Measurements from ENCODE around the gene ACY1.

ACY1 gene

DNA sequence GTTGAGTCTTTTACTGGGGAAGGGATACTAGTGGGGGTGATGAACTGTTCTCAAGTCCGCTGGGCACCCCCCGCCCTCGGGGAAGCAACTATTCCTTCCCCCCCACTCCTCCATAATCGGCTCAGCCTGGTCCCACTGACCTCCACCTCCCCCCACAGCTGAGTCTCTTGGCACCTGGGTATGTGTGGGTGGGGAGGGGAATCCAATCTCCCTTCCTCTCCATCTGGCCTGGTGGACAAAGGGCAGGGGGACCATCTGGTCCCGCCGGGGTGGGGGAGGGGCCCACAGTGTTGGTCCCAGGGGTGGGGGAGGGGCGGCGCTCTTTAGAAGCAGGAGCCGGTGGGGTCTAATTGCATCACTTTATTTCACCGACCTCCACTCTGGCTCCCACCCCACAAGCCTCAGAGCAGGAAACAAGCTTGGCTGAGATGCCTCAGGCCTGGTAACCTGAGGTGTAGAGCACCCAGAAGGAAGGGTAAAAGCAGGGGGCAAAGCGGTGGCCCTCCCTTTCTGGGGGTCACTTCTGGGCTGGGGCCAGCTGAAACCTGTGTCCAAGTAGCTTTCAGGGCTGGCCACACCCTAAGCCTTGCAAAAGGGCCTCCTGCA, 15.1 kb upstream of the ACY1 start (continued):
- TF ChIP-seq, protein P1, sequence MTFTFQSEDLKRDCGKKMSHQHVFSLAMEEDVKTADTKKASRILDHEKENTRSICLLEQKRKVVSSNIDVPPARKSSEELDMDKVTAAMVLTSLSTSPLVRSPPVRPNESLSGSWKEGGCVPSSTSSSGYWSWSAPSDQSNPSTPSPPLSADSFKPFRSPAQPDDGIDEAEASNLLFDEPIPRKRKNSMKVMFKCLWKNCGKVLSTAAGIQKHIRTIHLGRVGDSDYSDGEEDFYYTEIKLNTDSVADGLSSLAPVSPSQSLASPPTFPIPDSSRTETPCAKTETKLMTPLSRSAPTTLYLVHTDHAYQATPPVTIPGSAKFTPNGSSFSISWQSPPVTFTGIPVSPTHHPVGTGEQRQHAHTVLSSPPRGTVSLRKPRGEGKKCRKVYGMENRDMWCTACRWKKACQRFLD (tag by site-specific recombination; IDR thresholded peaks at IDR 0.05): no peak
- TF ChIP-seq IKZF3 (tag by site-specific recombination; IDR thresholded peaks at IDR 0.05): no peak
- TF ChIP-seq ZNF366 (tag by site-specific recombination; conservative IDR thresholded peaks at IDR 0.05): no peak
- TF ChIP-seq, protein P2, sequence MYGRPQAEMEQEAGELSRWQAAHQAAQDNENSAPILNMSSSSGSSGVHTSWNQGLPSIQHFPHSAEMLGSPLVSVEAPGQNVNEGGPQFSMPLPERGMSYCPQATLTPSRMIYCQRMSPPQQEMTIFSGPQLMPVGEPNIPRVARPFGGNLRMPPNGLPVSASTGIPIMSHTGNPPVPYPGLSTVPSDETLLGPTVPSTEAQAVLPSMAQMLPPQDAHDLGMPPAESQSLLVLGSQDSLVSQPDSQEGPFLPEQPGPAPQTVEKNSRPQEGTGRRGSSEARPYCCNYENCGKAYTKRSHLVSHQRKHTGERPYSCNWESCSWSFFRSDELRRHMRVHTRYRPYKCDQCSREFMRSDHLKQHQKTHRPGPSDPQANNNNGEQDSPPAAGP (tag by site-specific recombination; IDR thresholded peaks at IDR 0.05): no peak
- peak; percentile 40; the same call in 1 of the 2 replicates for TF ChIP-seq GLIS1 (tag by site-specific recombination; IDR thresholded peaks at IDR 0.05)
- TF ChIP-seq ZFP41 (tag by site-specific recombination; IDR thresholded peaks at IDR 0.05; ENCODE audit: borderline replicate concordance): no peak
- no peak for TF ChIP-seq ZBTB17 (tag by site-specific recombination; IDR thresholded peaks at IDR 0.05)
- peak; percentile 6; the same call in 1 of the 2 replicates for TF ChIP-seq ZNF335 (tag by site-specific recombination; conservative IDR thresholded peaks at IDR 0.05)
- TF ChIP-seq ZNF624 (tag by site-specific recombination; IDR thresholded peaks at IDR 0.05): no peak
- TF ChIP-seq ZNF571 (tag by site-specific recombination; IDR thresholded peaks at IDR 0.05): no peak
- TF ChIP-seq RBAK (tag by site-specific recombination; IDR thresholded peaks at IDR 0.05): no peak
- TF ChIP-seq, protein P3, sequence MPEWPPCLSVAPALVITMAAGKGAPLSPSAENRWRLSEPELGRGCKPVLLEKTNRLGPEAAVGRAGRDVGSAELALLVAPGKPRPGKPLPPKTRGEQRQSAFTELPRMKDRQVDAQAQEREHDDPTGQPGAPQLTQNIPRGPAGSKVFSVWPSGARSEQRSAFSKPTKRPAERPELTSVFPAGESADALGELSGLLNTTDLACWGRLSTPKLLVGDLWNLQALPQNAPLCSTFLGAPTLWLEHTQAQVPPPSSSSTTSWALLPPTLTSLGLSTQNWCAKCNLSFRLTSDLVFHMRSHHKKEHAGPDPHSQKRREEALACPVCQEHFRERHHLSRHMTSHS (tag by site-specific recombination; IDR thresholded peaks at IDR 0.05): no peak
- TF ChIP-seq ZNF670 (tag by site-specific recombination; IDR thresholded peaks at IDR 0.05; ENCODE audit: low read depth): no peak
- TF ChIP-seq ZNF529 (tag by site-specific recombination; IDR thresholded peaks at IDR 0.05; ENCODE audit: insufficient replicate concordance): no peak
- TF ChIP-seq, protein P4, sequence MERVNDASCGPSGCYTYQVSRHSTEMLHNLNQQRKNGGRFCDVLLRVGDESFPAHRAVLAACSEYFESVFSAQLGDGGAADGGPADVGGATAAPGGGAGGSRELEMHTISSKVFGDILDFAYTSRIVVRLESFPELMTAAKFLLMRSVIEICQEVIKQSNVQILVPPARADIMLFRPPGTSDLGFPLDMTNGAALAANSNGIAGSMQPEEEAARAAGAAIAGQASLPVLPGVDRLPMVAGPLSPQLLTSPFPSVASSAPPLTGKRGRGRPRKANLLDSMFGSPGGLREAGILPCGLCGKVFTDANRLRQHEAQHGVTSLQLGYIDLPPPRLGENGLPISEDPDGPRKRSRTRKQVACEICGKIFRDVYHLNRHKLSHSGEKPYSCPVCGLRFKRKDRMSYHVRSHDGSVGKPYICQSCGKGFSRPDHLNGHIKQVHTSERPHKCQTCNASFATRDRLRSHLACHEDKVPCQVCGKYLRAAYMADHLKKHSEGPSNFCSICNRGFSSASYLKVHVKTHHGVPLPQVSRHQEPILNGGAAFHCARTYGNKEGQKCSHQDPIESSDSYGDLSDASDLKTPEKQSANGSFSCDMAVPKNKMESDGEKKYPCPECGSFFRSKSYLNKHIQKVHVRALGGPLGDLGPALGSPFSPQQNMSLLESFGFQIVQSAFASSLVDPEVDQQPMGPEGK (tag by site-specific recombination; IDR thresholded peaks at IDR 0.05): 0 out of 2 replicates have a peak, but pooled peaks have one; percentile 54
- TF ChIP-seq, protein P5, sequence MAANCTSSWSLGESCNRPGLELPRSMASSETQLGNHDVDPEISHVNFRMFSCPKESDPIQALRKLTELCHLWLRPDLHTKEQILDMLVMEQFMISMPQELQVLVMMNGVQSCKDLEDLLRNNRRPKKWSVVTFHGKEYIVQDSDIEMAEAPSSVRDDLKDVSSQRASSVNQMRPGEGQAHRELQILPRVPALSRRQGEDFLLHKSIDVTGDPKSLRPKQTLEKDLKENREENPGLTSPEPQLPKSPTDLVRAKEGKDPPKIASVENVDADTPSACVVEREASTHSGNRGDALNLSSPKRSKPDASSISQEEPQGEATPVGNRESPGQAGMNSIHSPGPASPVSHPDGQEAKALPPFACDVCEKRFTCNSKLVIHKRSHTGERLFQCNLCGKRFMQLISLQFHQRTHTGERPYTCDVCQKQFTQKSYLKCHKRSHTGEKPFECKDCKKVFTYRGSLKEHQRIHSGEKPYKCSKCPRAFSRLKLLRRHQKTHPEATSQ (tag by site-specific recombination; IDR thresholded peaks at IDR 0.05): no peak
- TF ChIP-seq GLI4 (tag by site-specific recombination; IDR thresholded peaks at IDR 0.05): no peak

DNA sequence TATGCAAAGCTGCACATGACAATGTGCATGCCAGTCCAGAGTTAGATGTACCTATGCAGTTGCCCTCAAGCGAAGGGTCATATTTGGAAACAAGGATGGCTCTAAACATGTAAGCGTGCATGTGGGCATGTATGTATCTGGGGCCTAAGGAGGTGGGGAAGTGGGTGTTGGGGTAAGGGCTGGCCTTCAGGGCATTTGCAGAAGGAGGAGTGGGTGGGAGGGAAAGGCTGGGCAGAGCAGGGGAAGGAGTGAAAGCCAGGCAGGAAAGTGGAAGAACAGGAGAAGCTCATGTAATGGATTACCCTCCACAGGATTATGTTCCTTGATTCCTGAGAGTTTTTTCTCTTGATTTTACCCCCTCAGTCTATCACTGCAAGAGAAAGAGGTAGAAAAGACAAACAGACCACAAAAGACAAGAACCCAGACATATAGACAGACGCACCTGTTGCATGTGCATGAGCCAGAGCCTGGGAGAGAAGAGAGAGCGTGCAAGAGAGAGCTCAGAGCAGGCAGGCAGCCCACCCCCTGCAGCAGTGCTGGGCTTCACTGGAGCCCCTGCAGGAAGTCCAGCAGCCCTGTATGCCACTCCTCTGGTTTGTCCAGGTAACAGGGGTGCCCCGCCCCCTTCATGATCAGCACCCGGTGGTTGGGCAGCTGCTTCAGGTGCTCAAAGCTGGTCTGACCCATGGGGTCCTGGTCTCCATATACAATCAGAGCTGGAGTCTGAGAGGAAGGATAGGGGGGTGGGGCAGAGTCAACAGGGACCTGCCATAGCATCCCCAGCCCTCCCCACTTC, 14.3 kb upstream of the ACY1 start:
- ChIA-PET CTCF (interaction anchor here (0.7 to 1.4 kb wide), 2 partner anchors 28 to 208 kb away, joined by 3 to 9 read pairs; partner anchors contain the start of gene RRP9), POLR2A (interaction anchor here (1.6 to 1.8 kb wide), 2 partner anchors 13 to 14 kb away, joined by 5 to 8 read pairs; partner anchors contain the start of gene ACY1)
- Histone ChIP-seq H3K36me3 (ENCODE audit: control insufficient read depth in 2 of 2, insufficient read depth in 1 of 2, low read length in 2 of 2) (peaks cover 0 to 7% of the 10 kb centered on the region in 2 experiments; a peak in 1 of 3 replicates), H3K4me1 (ENCODE audit: control insufficient read depth, insufficient read depth, low read length) (0 out of 2 replicates have a peak, but pooled peaks cover 2% of the 10 kb centered on the region), H3K27ac (ENCODE audit: extremely low read depth, low read depth, low read length) (no peak overlapping the region), H3K4me3 (ENCODE audit: low read depth, low read length) (no peak overlapping the region), H3K9me3 (ENCODE audit: control insufficient read depth, insufficient read depth, low read depth, low read length) (no peaks in the 10 kb centered on the region)
- 0 out of 2 replicates have a peak, but pooled peaks have one; percentile 15 for TF ChIP-seq GLIS2 (tag by site-specific recombination; IDR thresholded peaks at IDR 0.05)
- TF ChIP-seq, protein P6, sequence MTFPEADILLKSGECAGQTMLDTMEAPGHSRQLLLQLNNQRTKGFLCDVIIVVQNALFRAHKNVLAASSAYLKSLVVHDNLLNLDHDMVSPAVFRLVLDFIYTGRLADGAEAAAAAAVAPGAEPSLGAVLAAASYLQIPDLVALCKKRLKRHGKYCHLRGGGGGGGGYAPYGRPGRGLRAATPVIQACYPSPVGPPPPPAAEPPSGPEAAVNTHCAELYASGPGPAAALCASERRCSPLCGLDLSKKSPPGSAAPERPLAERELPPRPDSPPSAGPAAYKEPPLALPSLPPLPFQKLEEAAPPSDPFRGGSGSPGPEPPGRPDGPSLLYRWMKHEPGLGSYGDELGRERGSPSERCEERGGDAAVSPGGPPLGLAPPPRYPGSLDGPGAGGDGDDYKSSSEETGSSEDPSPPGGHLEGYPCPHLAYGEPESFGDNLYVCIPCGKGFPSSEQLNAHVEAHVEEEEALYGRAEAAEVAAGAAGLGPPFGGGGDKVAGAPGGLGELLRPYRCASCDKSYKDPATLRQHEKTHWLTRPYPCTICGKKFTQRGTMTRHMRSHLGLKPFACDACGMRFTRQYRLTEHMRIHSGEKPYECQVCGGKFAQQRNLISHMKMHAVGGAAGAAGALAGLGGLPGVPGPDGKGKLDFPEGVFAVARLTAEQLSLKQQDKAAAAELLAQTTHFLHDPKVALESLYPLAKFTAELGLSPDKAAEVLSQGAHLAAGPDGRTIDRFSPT (tag by site-specific recombination; IDR thresholded peaks at IDR 0.05): 0 out of 2 replicates have a peak, but pooled peaks have one; percentile 27
- peak; percentile 20 for TF ChIP-seq ZBTB17 (tag by site-specific recombination; IDR thresholded peaks at IDR 0.05)
- peak; percentile 94 for TF ChIP-seq SCRT2 (tag by site-specific recombination; IDR thresholded peaks at IDR 0.05)
- TF ChIP-seq, protein P2 (tag by site-specific recombination; IDR thresholded peaks at IDR 0.05): 0 out of 2 replicates have a peak, but pooled peaks have one; percentile 0
- TF ChIP-seq ZFP41 (tag by site-specific recombination; IDR thresholded peaks at IDR 0.05; ENCODE audit: borderline replicate concordance): no peak
- TF ChIP-seq ZNF791 (tag by site-specific recombination; IDR thresholded peaks at IDR 0.05): no peak
- peak; percentile 90 for TF ChIP-seq EGR2 (tag by site-specific recombination; IDR thresholded peaks at IDR 0.05; ENCODE audit: low read depth)
- peak; percentile 89 for TF ChIP-seq SCRT1 (tag by site-specific recombination; IDR thresholded peaks at IDR 0.05; ENCODE audit: borderline replicate concordance)
- TF ChIP-seq ZNF600 (tag by site-specific recombination; IDR thresholded peaks at IDR 0.05): peak; percentile 82
- TF ChIP-seq IKZF3 (tag by site-specific recombination; IDR thresholded peaks at IDR 0.05): no peak

All from HEK293 (cell line).